ENCODE data around the gene SKA3.

Gene SKA3

GRCh38 chr13:21176215-21176981, at the start of gene SKA3, which contains the start of gene MRPL57 (continued):
- TF ChIP-seq ZNF639 (tag by site-specific recombination; IDR thresholded peaks at IDR 0.05) (no peak), ZNF19 (tag by site-specific recombination; IDR thresholded peaks at IDR 0.05; ENCODE audit: low read depth) (no peak), GLI2 (tag by site-specific recombination; IDR thresholded peaks at IDR 0.05; ENCODE audit: borderline replicate concordance, low read depth) (no peak), ZFP3 (tag by site-specific recombination; IDR thresholded peaks at IDR 0.05; ENCODE audit: low read depth) (no peak), SALL2 (tag by site-specific recombination; IDR thresholded peaks at IDR 0.05; ENCODE audit: borderline replicate concordance) (no peak), ZNF18 (tag by site-specific recombination; IDR thresholded peaks at IDR 0.05) (no peak), ZNF266 (tag by site-specific recombination; IDR thresholded peaks at IDR 0.05; ENCODE audit: low read depth) (no peak), ZSCAN16 (tag by site-specific recombination; IDR thresholded peaks at IDR 0.05) (no peak), SCRT1 (tag by site-specific recombination; IDR thresholded peaks at IDR 0.05; ENCODE audit: borderline replicate concordance) (no peak), ZNF223 (tag by site-specific recombination; IDR thresholded peaks at IDR 0.05) (no peak), ZNF354C (tag by site-specific recombination; IDR thresholded peaks at IDR 0.05; ENCODE audit: borderline replicate concordance, low read depth) (no peak), KLF10 (tag by site-specific recombination; IDR thresholded peaks at IDR 0.05) (peak; percentile 21; the same call in 1 of the 2 replicates), TRIM28 (IDR thresholded peaks at IDR 0.05; ENCODE audit: borderline replicate concordance, low read length) (no peak), SETDB1 (IDR thresholded peaks at IDR 0.05; ENCODE audit: insufficient read length, low read length) (no peak), ZNF155 (tag by site-specific recombination; IDR thresholded peaks at IDR 0.05) (no peak), ZNF112 (tag by site-specific recombination; IDR thresholded peaks at IDR 0.05) (no peak), BCL11A (tag by site-specific recombination; IDR thresholded peaks at IDR 0.05; ENCODE audit: low read depth) (no peak), HOXA7 (CRISPR knock-in tag; IDR thresholded peaks at IDR 0.05; ENCODE audit: borderline replicate concordance) (no peak), ZNF366 (tag by site-specific recombination; conservative IDR thresholded peaks at IDR 0.05) (no peak), ZBTB8A (tag by site-specific recombination; IDR thresholded peaks at IDR 0.05) (peak; percentile 59), ZNF280C (tag by site-specific recombination; IDR thresholded peaks at IDR 0.05) (no peak), ZNF148 (tag by site-specific recombination; IDR thresholded peaks at IDR 0.05; ENCODE audit: borderline replicate concordance) (no peak), ZNF132 (tag by site-specific recombination; IDR thresholded peaks at IDR 0.05; ENCODE audit: borderline replicate concordance) (no peak)
- TF ChIP-seq, protein P1, sequence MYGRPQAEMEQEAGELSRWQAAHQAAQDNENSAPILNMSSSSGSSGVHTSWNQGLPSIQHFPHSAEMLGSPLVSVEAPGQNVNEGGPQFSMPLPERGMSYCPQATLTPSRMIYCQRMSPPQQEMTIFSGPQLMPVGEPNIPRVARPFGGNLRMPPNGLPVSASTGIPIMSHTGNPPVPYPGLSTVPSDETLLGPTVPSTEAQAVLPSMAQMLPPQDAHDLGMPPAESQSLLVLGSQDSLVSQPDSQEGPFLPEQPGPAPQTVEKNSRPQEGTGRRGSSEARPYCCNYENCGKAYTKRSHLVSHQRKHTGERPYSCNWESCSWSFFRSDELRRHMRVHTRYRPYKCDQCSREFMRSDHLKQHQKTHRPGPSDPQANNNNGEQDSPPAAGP (tag by site-specific recombination; IDR thresholded peaks at IDR 0.05) = 0 out of 2 replicates have a peak, but pooled peaks have one; percentile 6
- TF ChIP-seq, protein P2, sequence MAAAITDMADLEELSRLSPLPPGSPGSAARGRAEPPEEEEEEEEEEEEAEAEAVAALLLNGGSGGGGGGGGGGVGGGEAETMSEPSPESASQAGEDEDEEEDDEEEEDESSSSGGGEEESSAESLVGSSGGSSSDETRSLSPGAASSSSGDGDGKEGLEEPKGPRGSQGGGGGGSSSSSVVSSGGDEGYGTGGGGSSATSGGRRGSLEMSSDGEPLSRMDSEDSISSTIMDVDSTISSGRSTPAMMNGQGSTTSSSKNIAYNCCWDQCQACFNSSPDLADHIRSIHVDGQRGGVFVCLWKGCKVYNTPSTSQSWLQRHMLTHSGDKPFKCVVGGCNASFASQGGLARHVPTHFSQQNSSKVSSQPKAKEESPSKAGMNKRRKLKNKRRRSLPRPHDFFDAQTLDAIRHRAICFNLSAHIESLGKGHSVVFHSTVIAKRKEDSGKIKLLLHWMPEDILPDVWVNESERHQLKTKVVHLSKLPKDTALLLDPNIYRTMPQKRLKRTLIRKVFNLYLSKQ (tag by site-specific recombination; IDR thresholded peaks at IDR 0.05; ENCODE audit: borderline replicate concordance) = no peak
- TF ChIP-seq, protein P3, sequence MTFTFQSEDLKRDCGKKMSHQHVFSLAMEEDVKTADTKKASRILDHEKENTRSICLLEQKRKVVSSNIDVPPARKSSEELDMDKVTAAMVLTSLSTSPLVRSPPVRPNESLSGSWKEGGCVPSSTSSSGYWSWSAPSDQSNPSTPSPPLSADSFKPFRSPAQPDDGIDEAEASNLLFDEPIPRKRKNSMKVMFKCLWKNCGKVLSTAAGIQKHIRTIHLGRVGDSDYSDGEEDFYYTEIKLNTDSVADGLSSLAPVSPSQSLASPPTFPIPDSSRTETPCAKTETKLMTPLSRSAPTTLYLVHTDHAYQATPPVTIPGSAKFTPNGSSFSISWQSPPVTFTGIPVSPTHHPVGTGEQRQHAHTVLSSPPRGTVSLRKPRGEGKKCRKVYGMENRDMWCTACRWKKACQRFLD (tag by site-specific recombination; IDR thresholded peaks at IDR 0.05) = no peak
